Mesenchymal stem cell (in vitro differentiated cells and primary cell): ENCODE results near the gene FOXP1.
A peak's percentile ranks its signal among the peaks of the same experiment; 100 is the strongest.

Source experiments
- DNase-seq: peaks from one replicate; pipeline ENCODE4 v3.0.0-alpha.2; 2013
- H2AFZ ChIP-seq: one replicate; pipeline ENCODE4 v1.6.1; 2013; ENCODE audit warnings: low read depth, mild to moderate bottlenecking, control low read depth, inconsistent platforms, low read length, moderate library complexity
- H2AK5ac ChIP-seq: 2 replicates; pipeline ENCODE4 v1.6.1; 2013; ENCODE audit warnings: low read length, moderate library complexity, mild to moderate bottlenecking, inconsistent platforms; ENCODE audit not compliant: severe bottlenecking
- H2BK120ac ChIP-seq: one replicate; pipeline ENCODE4 v1.6.1; 2013; ENCODE audit warnings: low read depth, mild to moderate bottlenecking, inconsistent platforms, low read length, moderate library complexity
- H2BK12ac ChIP-seq, 2 experiments: one replicate each; pipeline ENCODE4 v1.6.1; 2013; ENCODE audit warnings: inconsistent platforms in 2 of 2, low read length in 2 of 2, mild to moderate bottlenecking in 2 of 2, moderate library complexity in 2 of 2, control low read depth in 1 of 2
- H2BK15ac ChIP-seq: one replicate; pipeline ENCODE4 v1.6.1; 2013; ENCODE audit warnings: mild to moderate bottlenecking, low read depth, inconsistent platforms; ENCODE audit not compliant: poor library complexity, severe bottlenecking
- H2BK5ac ChIP-seq: 2 replicates; pipeline ENCODE4 v1.6.1; 2013; ENCODE audit warnings: low read depth, mild to moderate bottlenecking, low read length, control low read depth, inconsistent platforms; ENCODE audit not compliant: poor library complexity, severe bottlenecking
- H3K14ac ChIP-seq, 2 experiments: one replicate each; pipeline ENCODE4 v1.6.1; 2013; ENCODE audit warnings: inconsistent platforms in 2 of 2, low read length in 2 of 2, control low read depth in 1 of 2, mild to moderate bottlenecking in 1 of 2, moderate library complexity in 1 of 2
- H3K18ac ChIP-seq, 2 experiments: one replicate each; pipeline ENCODE4 v1.6.1; 2013; ENCODE audit warnings: inconsistent platforms in 2 of 2, low read length in 2 of 2, control low read depth in 1 of 2, low read depth in 1 of 2, mild to moderate bottlenecking in 1 of 2
- H3K23ac ChIP-seq, 2 experiments: one replicate each; pipeline ENCODE4 v1.6.1; 2013; ENCODE audit warnings: inconsistent platforms in 2 of 2, low read length in 2 of 2, mild to moderate bottlenecking in 2 of 2, moderate library complexity in 2 of 2, control low read depth in 1 of 2
- H3K27ac ChIP-seq: 2 replicates; pipeline ENCODE4 v1.5.1; 2013; ENCODE audit warnings: mild to moderate bottlenecking, moderate library complexity, low read length, control low read depth, inconsistent platforms; ENCODE audit not compliant: poor library complexity, severe bottlenecking
- H3K27me3 ChIP-seq, 2 experiments: 2 replicates each; pipeline versions ENCODE4 v1.6.1 to v1.7.0; 2013; ENCODE audit warnings: low read length in 2 of 2, mild to moderate bottlenecking in 2 of 2, moderate library complexity in 2 of 2, control low read depth in 1 of 2, inconsistent platforms in 1 of 2; ENCODE audit not compliant: control insufficient read depth in 1 of 2, insufficient read depth in 1 of 2
- H3K36me3 ChIP-seq, 2 experiments: 2 replicates each; pipeline versions ENCODE4 v1.6.1 to v1.7.0; 2013; ENCODE audit warnings: low read length in 2 of 2, control low read depth in 1 of 2, inconsistent platforms in 1 of 2, low read depth in 1 of 2, mild to moderate bottlenecking in 1 of 2; ENCODE audit not compliant: insufficient read depth in 2 of 2, control insufficient read depth in 1 of 2
- H3K4ac ChIP-seq, 2 experiments: one replicate each; pipeline ENCODE4 v1.6.1; 2013; ENCODE audit warnings: inconsistent platforms in 2 of 2, low read length in 2 of 2, mild to moderate bottlenecking in 2 of 2, moderate library complexity in 2 of 2, control low read depth in 1 of 2, low read depth in 1 of 2
- H3K4me1 ChIP-seq: 2 replicates; pipeline ENCODE4 v1.6.1; 2013; ENCODE audit warnings: low read depth, low read length, control low read depth; ENCODE audit not compliant: control insufficient read depth, insufficient read depth
- H3K4me2 ChIP-seq: 2 replicates; pipeline ENCODE4 v1.6.1; 2013; ENCODE audit warnings: low read length, mild to moderate bottlenecking, inconsistent platforms; ENCODE audit not compliant: poor library complexity, severe bottlenecking
- H3K4me3 ChIP-seq, 2 experiments: 2 replicates each; pipeline versions ENCODE4 v1.5.1 to v1.7.0; 2013; ENCODE audit warnings: low read length in 2 of 2, mild to moderate bottlenecking in 2 of 2, control low read depth in 1 of 2, low read depth in 1 of 2; ENCODE audit not compliant: insufficient read depth in 1 of 2
- H3K79me1 ChIP-seq: replicated peaks from 2 replicates; pipeline ENCODE4 v1.6.1; 2013; ENCODE audit warnings: mild to moderate bottlenecking, control low read depth, low read length, inconsistent platforms; ENCODE audit not compliant: poor library complexity, severe bottlenecking
- H3K9ac ChIP-seq: 2 replicates; pipeline ENCODE4 v1.7.0; 2013; ENCODE audit warnings: mild to moderate bottlenecking, low read length, moderate library complexity
- H3K9me3 ChIP-seq: 2 replicates; pipeline ENCODE4 v1.7.0; 2013; ENCODE audit warnings: mild to moderate bottlenecking, low read length; ENCODE audit not compliant: control insufficient read depth
- H4K8ac ChIP-seq: one replicate; pipeline ENCODE4 v1.6.1; 2013; ENCODE audit warnings: inconsistent platforms, mild to moderate bottlenecking, low read length, moderate library complexity
- H4K91ac ChIP-seq: one replicate; pipeline ENCODE4 v1.6.1; 2013; ENCODE audit warnings: mild to moderate bottlenecking, low read length, inconsistent platforms
- WGBS: methylation state at CpG from one replicate; pipeline ENCODE4 v1.1.7; 2013; ENCODE audit warnings: mixed read lengths; 5-methylcytosine and 5-hydroxymethylcytosine counted together

Gene FOXP1

DNA sequence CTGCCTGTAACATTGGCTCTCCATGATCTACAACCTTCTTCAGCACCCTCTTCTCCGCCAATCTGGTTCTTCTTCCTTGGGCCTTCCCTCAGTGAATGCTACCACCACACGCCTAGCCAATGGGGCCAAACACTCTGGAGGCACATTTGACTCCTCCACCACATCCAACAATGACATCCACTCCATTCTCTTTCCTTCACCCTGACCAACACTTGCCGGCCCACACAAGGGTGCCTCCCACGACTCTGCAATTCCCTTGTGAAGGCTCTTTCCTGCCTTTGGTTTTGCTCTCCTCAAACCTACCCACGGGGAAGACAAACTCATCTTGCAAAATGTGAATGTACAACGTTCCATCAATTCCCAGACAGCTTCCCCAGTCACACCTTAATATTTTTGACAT lies 263.8 kb downstream of the FOXP1 start:
- no peak overlapping the region for H2AK5ac ChIP-seq
- H2BK12ac ChIP-seq = no peak overlapping the region
- no peak overlapping the region for H4K91ac ChIP-seq
- 89% methylated on average over 6 of the region's 6 CpGs for WGBS
- no peak for DNase-seq
- H3K36me3 ChIP-seq = peaks cover 0 to 6% of the 10 kb centered on the region in 2 experiments
- no peak overlapping the region for H3K4me3 ChIP-seq
- no peak overlapping the region for H3K23ac ChIP-seq
- H3K27ac ChIP-seq = no peak overlapping the region
- no peak overlapping the region for H3K18ac ChIP-seq
- no peak overlapping the region for H2BK5ac ChIP-seq
- no peak overlapping the region for H2BK15ac ChIP-seq
- no peak overlapping the region for H2BK120ac ChIP-seq
- H4K8ac ChIP-seq = no peak overlapping the region
- H3K79me1 ChIP-seq = peaks cover 38% of the 10 kb centered on the region
- peaks cover 3% of the 10 kb centered on the region for H3K4me1 ChIP-seq
- H2AFZ ChIP-seq = no peak overlapping the region
- H3K9ac ChIP-seq = no peak overlapping the region
- no peak overlapping the region for H3K4ac ChIP-seq
- H3K27me3 ChIP-seq = no peaks in the 10 kb centered on the region
- H3K14ac ChIP-seq = peak overlapping the region in 1 of 2 experiments; percentile 22
- no peak overlapping the region for H3K4me2 ChIP-seq
- H3K9me3 ChIP-seq = no peaks in the 10 kb centered on the region

DNA sequence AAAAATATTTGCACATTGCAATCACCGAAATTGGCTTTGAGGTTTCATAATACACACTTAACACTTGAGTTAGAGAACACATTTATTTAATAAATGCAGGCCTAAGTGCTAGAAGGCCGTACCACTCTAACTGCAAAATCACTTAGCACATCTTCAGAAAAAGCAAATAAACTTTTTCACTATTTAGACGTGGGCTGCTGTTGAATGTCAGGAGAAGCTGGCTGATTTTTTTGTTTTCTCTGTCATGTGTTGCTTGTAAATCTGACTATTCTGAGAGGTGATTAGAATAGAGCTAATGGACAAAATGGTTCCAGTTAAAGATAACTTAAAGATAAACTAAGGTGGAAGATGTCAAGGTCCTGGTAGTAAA lies 265.1 kb downstream of the FOXP1 start:
- Histone ChIP-seq H3K18ac (no peak overlapping the region), H3K9ac (no peak overlapping the region), H3K9me3 (no peaks in the 10 kb centered on the region), H4K8ac (no peak overlapping the region), H3K4ac (no peak overlapping the region), H3K4me2 (no peak overlapping the region), H3K23ac (no peak overlapping the region), H3K27ac (no peak overlapping the region), H2BK12ac (no peak overlapping the region), H2AK5ac (no peak overlapping the region), H3K36me3 (peaks cover 0 to 4% of the 10 kb centered on the region in 2 experiments), H2AFZ (no peak overlapping the region), H2BK120ac (no peak overlapping the region), H3K14ac (no peak overlapping the region), H2BK5ac (no peak overlapping the region), H3K4me3 (no peak overlapping the region), H4K91ac (no peak overlapping the region), H3K79me1 (peaks cover 39% of the 10 kb centered on the region), H3K27me3 (no peaks in the 10 kb centered on the region), H2BK15ac (no peak overlapping the region), H3K4me1 (peaks cover 3% of the 10 kb centered on the region)
- DNase-seq = no peak
- 43% methylated on average over 2 of the region's 3 CpGs for WGBS

DNA sequence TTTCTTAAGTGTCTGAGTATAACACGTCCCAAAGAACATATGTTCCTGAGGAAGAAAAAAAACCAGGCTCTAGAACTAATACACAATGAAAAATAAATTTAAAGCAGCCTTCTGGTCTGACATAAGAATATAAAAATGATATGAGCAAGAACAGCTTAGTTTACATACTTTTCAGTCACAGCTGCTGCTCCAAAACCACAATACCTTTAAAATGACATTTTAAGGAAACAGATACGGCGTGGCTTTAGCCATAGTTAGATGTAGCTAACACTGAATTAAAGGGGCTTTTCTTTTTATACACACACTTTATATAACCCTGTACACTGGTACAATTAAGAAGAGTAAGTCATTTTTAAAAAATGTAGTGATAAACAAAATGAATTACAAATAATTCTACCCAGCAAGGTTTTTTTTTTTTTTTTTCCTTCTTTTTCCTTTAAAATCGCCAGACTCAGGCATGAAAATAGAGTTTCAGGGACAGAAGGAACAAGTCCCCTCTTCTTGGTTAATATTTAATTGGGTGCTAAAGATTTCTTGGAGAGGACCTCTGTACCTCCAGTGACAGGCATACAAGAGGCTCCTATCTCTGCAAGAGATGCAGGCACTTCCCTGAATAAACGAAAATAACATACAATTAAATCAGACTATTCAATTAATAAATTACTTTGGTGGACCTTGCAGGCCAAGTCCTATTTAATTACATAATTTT lies 265.6 kb downstream of the FOXP1 start:
- no peak overlapping the region for H4K8ac ChIP-seq
- no peak overlapping the region for H3K14ac ChIP-seq
- H3K23ac ChIP-seq = no peak overlapping the region
- H4K91ac ChIP-seq = no peak overlapping the region
- peaks cover 0 to 4% of the 10 kb centered on the region in 2 experiments for H3K36me3 ChIP-seq
- no peak overlapping the region for H2BK120ac ChIP-seq
- H3K18ac ChIP-seq = no peak overlapping the region
- no peak overlapping the region for H2BK12ac ChIP-seq
- H2AFZ ChIP-seq = no peak overlapping the region
- DNase-seq = peak; percentile 14
- H3K4ac ChIP-seq = no peak overlapping the region
- H3K9ac ChIP-seq = no peak overlapping the region
- H3K4me1 ChIP-seq = peaks cover 3% of the 10 kb centered on the region
- no peaks in the 10 kb centered on the region for H3K9me3 ChIP-seq
- no peak overlapping the region for H2BK15ac ChIP-seq
- H3K27me3 ChIP-seq = no peaks in the 10 kb centered on the region
- no peak overlapping the region for H2AK5ac ChIP-seq
- H3K4me2 ChIP-seq = no peak overlapping the region
- WGBS = 100% methylated on average over 1 of the region's 5 CpGs
- H2BK5ac ChIP-seq = no peak overlapping the region
- H3K27ac ChIP-seq = no peak overlapping the region
- peaks cover 35% of the 10 kb centered on the region for H3K79me1 ChIP-seq
- no peak overlapping the region for H3K4me3 ChIP-seq

DNA sequence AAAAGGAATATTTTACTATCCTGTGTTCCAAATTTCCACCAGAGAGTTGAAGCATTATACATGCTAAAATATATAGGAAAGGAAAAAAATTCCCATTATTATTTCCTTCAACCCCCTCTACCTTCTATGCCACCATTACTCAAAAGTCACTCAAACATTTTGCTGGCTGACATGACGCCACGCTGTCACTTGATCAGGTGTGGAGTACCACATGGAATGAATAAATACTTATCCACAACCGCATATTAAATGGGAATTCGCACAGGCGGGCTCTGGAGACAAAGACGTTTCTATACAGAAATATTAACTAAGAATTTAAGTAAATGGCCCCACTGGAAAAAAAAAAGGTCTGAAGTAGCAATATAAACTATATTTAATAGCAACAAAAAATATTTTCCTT lies 266.4 kb downstream of the FOXP1 start:
- Histone ChIP-seq H2BK15ac (no peak overlapping the region), H3K9ac (no peak overlapping the region), H2AFZ (no peak overlapping the region), H3K23ac (no peak overlapping the region), H3K18ac (no peak overlapping the region), H4K91ac (no peak overlapping the region), H3K36me3 (peaks cover 0 to 7% of the 10 kb centered on the region in 2 experiments), H2BK120ac (no peak overlapping the region), H2AK5ac (no peak overlapping the region), H3K4me2 (no peak overlapping the region), H4K8ac (no peak overlapping the region), H3K4ac (no peak overlapping the region), H3K4me1 (peaks cover 6% of the 10 kb centered on the region), H3K79me1 (peaks cover 31% of the 10 kb centered on the region), H2BK5ac (no peak overlapping the region), H2BK12ac (no peak overlapping the region), H3K14ac (no peak overlapping the region), H3K9me3 (no peaks in the 10 kb centered on the region), H3K27ac (no peak overlapping the region), H3K4me3 (no peak overlapping the region), H3K27me3 (no peaks in the 10 kb centered on the region)
- 98% methylated on average over 2 of the region's 6 CpGs for WGBS
- DNase-seq = no peak
